GM10266 (cell line): Measurements from ENCODE around the gene MRPL42.
A peak's percentile ranks its signal among the peaks of the same experiment; 100 is the strongest.

Experiments
- DNase-seq: peaks from one replicate; pipeline ENCODE4 v3.0.0; 2012; ENCODE audit errors: extremely low spot score
- TF ChIP-seq, protein P1 (sequence below): IDR thresholded peaks from 2 replicates; pipeline ENCODE4 v1.5.1; 2012; ENCODE audit warnings: mild to moderate bottlenecking, low read depth; ENCODE audit not compliant: control insufficient read depth, insufficient read depth; ENCODE audit errors: missing control alignments

Gene MRPL42

GRCh38 chr12:93500667-93501066 is 33.4 kb downstream of the MRPL42 start:
- TF ChIP-seq, protein P1, sequence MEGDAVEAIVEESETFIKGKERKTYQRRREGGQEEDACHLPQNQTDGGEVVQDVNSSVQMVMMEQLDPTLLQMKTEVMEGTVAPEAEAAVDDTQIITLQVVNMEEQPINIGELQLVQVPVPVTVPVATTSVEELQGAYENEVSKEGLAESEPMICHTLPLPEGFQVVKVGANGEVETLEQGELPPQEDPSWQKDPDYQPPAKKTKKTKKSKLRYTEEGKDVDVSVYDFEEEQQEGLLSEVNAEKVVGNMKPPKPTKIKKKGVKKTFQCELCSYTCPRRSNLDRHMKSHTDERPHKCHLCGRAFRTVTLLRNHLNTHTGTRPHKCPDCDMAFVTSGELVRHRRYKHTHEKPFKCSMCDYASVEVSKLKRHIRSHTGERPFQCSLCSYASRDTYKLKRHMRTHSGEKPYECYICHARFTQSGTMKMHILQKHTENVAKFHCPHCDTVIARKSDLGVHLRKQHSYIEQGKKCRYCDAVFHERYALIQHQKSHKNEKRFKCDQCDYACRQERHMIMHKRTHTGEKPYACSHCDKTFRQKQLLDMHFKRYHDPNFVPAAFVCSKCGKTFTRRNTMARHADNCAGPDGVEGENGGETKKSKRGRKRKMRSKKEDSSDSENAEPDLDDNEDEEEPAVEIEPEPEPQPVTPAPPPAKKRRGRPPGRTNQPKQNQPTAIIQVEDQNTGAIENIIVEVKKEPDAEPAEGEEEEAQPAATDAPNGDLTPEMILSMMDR: no peak
- DNase-seq: no peak

GRCh38 chr12:93502802-93503623 is 35.7 kb downstream of the MRPL42 start:
- TF ChIP-seq, protein P1: peak; percentile 68
- peak; percentile 16 for DNase-seq

DNA sequence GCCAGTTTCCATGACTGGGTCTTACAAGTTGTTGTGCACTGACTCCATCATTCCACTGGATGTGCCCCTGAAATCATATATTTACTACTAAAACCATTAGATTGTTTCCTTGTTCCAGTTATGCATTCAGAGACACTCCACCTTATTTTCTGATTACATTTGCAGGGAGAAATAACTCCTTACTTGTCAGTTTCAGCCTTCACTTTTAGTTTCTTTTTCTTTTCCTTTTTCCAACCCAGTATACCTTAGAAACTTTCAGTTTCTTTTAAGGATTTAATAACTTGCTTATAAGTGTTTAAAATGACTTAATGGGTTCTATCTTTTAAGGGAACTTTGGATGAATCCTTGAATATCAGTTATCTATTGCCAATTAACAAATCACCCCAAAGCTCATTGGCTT is 39.9 kb downstream of the MRPL42 start:
- TF ChIP-seq, protein P1: no peak
- no peak for DNase-seq

- DNase-seq: no peak
- TF ChIP-seq, protein P1: no peak
These were observed 42.2 kb downstream of the MRPL42 start for GRCh38 chr12:93509506-93509905.

DNA sequence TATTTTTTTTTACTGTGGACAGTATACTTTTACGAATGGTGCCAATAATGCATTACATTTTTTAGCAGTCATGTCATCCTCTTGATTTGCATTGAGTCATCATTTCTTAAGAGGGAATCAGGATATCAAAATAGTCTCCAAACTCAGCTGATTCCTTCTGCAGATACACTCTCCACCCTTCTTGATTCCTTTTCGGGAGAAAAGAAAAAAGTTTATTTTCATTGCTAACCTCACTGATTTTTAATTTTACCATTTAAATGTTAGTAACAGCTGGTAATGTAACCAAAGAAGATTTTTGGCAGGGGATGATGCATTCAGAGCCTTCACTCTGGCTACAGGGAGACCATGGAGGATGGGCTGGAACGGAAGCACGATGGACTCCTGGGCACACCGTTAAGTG is 47.5 kb downstream of the MRPL42 start:
- no peak for DNase-seq
- TF ChIP-seq, protein P1: no peak

DNA sequence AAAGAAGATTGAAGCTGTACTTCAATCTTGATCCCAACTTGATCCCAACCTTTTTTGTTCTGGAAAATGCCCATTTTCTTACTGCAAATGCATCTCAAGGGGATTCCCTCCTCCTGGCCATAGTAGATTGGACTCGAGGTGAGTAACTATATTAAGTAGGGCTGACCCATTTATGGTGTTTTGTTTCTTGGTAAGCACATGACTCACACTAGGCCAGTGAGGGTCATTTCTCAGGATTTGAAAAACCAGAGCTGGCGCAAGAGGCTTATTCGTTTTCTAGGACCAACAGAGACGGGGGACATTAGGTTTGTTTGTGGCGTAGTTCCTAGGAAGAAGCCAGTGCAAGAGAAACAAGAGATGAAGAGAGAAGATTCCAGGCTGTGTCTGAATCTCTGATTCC is 51.4 kb downstream of the MRPL42 start:
- TF ChIP-seq, protein P1: no peak
- no peak for DNase-seq

DNA sequence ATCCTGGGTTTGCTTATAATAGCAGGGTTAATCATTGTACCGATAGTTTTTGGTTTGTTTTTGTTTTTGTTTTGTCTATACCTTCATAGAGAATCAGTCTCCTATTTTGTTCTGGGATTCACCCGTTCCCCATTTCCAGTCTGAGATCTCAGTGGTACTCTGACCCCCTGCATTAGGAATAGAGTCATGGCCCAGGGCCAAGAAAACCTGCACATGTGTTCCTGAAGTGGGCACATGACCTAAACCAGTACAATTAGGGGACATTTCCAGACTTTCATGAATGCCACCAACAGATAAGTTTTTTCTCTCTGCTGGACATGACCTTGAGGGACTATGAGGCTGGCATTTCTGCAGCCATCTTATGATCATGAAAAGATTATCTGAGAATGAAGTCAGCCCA is 52.5 kb downstream of the MRPL42 start:
- TF ChIP-seq, protein P1: no peak
- DNase-seq: no peak
